G401 (cell line): ENCODE data around the gene WFDC12. TPM values are rescaled to one million over a fixed set of nuclear protein-coding genes. Genes with fewer than 3 reads are reported as not detected.

Experiments
- DNase-seq: peaks from one replicate; pipeline ENCODE4 v3.0.0-alpha.2; 2015; ENCODE audit warnings: low spot score
- in situ Hi-C: cut with HindIII; loops from 2 replicates; pipeline ENCODE4 v1.10.0; 2016; ENCODE audit warnings: low sequenced_read_pairs, mixed read lengths
- total RNA-seq: library from RNA; depleted of rRNA; stranded (reverse); fragments of >200 nt; shearing (Covaris generic); gene quantifications from 2 replicates; pipeline ENCODE4 v1.2.3, GENCODE V29; 2014

The WFDC12 gene
- total RNA-seq, 1 experiment from 2014 or later, result not detected

DNA sequence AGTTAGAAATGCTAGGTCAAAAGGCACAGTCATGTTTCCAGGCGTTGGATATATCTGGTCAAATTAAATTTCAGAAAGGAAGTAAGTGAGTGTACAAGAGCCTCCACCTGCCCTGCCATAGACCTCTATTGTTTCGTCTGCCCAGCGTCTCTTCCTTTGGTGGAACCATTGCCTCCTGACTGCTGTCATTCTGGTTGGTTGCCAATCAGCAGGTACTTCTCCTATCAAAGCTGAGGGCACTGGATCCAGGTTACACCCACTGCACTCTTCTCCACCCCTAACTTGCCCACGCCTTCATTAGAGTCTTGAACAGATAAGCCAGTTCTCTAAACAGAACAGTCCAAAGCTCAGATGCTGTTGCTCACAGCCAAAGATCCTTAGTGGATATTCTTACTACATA, 6.7 kb downstream of the WFDC12 start:
- DNase-seq, result no peak
- in situ Hi-C loops, result no loop called here

DNA sequence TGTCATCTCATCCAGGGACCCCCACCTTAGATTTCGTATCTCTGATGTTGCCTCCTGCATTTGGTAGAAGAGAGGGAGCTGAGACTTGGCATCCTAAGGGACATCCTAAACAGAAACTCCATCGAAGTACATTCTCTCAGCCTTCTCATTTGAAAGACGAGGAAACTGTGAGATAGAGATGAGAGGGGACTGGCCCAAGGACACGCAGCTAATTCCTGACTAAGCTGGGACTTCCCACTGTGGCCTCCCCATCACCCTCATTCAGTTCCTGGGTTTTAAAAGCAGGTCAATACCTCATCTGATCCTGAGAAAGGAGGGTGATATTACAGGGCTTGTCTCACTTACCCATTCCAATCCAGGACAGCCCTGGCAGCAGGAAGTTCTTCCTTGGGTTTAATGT, 8.4 kb downstream of the WFDC12 start:
- no peak for DNase-seq
- in situ Hi-C loops, result no loop called here

GRCh38 chr20:45115386-45115774, 8.9 kb downstream of the WFDC12 start:
- DNase-seq, result no peak
- in situ Hi-C loops, result no loop called here

DNA sequence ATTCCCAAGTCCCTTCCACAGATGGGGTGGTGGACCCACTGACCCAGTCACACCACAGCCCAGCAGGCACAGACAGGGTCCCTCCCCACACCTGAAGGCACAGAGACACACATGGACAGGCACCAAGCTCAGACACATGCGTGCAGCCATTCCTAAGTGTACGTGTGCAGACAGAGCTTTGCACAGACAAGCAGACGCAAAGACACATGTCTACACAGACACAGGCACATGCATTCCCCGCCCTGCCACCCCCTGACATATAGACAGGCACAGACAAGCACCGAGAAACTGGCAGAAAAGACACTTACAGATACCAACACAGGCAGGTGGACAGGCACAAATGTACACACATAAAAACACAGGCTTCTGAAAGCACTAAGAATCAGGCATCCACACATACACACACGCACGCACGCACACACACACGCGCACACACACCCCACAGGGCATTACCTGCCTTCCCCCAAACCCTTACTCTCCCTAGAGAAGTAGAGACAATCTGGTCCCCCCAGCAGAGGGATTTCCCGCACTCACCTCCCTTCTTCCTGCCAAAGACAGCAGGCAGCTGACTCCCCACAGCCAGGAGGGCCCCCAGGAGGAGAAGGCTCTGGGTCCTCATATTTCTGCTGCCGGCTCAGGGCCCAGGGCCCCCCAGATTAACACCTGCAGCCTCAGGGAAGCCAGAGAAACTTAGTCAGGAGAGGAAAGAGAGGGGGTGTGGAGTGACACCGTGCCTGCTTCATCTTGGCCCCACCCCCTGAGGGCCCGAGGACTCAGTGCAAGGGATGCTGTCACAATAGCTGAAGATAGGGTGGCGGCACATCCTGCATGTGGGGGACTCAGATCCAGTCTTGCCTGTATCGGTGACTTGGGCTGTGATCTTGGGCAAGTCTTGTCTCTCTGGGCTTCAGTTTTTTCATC, 9.5 kb downstream of the WFDC12 start, which contains the start of gene WFDC5:
WFDC5 (minus strand) TSS at position 710 of the 921 bp plus-strand sequence; CDS start at position 619, 91 bp downstream.
- no peak for DNase-seq
- in situ Hi-C loops, result no loop called here

- in situ Hi-C loops, result no loop called here
These were observed 10.4 kb downstream of the WFDC12 start for GRCh38 chr20:45113865-45114264.

DNA sequence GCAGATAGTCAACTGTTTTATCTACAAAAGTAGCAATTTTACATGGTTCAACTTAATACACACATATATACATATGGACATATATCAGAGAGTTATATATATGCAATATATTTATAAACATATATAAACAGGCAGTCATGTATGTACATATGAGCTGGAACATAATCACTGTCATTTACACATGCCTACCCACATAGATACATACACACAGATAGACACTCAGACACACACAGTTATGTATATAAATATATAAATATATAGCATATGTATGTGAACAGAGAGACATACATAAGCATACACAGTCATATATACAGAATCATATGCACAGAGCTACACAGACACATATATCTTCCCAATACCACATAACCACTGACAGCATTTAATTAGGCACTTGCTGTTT, 11.5 kb downstream of the WFDC12 start:
- no peak for DNase-seq
- in situ Hi-C loops, result no loop called here

More at GRCh38 chr20:45113865-45114264, 10.4 kb downstream of the WFDC12 start:
- DNase-seq, result no peak

GRCh38 chr20:45111799-45112471, 12.3 kb downstream of the WFDC12 start:
- in situ Hi-C loops, result no loop called here
- no peak for DNase-seq

GRCh38 chr20:45111285-45111684, 13.0 kb downstream of the WFDC12 start:
- DNase-seq, result no peak
- in situ Hi-C loops, result no loop called here

GRCh38 chr20:45110301-45110700, 14.0 kb downstream of the WFDC12 start:
- in situ Hi-C loops, result no loop called here
- no peak for DNase-seq

GRCh38 chr20:45109634-45110033, 14.6 kb downstream of the WFDC12 start:
- DNase-seq, result no peak
- in situ Hi-C loops, result no loop called here

DNA sequence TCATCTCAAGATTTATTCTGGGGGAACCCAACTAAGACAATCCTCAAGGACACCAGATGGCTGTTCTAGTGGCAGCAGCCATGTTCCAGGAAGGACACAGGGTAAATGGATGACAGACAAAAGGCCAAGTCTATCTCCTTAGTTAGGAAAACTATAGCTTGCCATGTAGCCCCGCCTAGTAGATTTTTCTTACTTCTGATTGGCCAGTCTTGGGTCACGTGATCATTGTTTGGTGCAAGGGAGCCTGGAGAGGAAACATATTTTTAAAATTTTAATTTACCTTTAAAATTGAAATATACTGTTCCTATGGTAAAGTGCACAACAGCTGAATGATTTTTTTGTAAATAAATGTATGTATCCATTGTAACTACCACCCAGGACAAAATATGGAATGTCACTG, 18.9 kb downstream of the WFDC12 start:
- no peak for DNase-seq
- in situ Hi-C loops, result no loop called here

DNA sequence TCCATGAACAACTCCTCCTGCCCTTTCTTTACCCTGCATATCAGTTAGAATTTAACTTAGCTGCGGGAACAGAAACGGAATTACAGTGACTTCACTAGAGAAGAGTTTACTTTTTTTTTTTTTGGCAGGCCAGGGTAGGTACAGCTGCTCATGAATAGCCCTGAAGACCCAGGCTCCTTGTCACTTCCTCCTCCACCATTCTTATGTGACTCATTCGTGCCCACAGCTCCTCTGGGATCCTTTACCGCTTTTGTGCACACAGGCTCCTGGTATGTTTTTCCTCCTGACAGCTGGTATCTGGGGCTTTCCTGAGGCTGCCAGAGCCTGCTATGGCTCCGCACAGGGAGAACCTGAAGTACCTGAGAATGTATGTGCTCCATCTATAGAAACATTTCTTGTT, 19.5 kb downstream of the WFDC12 start:
- in situ Hi-C loops, result no loop called here
- DNase-seq, result no peak

DNA sequence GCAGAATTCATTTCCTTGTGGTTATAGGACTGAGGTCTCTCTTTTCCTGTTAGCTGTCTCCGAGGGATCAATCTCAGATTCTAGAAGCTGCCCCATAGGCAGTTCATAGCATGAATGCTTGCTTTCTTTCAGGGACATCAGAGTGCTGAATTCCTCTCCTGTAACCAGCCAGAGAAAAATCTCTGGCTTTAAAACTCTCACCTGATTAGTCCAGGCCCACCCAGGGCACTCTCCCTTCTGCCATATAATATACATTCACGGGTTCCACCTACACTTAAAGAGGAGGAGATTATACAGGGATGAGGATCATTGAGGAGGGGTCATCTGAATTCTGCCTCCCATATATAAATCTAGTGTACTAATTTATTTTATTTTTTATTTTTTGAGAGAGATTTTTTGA, 21.2 kb downstream of the WFDC12 start:
- in situ Hi-C loops, result no loop called here
- DNase-seq, result no peak

- in situ Hi-C loops, result no loop called here
- DNase-seq, result no peak
These were observed 22.9 kb downstream of the WFDC12 start for GRCh38 chr20:45101333-45101850.

DNA sequence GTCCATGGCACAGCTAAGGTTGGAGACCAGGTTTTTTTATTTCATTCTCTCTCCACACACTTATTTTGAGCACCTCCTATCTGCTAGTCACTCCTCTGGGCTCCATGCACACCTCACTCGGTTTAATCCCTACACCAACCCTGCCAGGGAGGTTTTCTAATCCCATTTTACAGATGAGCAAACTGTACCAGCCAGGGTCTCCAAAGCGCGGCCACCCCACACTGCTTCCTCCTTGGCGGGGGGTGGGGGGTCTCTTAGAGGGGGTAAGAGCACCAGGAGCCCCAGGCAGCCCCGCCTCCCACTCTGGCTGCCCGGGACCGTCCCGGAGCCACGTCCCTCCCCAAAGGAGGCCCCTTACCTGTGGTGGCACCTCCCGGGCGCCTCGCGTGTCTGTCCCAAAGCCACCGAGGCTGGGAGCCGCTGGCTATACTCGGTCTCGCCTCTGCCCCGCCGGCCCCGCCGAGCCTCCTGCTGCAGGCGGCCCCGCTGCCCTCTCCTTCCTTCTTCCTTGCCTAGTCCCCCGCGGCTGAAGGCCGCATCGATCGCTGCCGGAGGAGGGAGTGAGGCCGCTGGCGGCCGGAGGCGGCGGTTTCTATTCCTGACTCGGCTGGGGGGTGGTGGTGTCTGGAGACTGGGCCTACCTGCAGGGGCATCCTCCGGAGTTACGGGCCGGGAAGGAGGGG, 23.6 kb downstream of the WFDC12 start, which contains the start of gene KCNS1:
KCNS1 (minus strand) TSS at position 565 of the 683 bp plus-strand sequence. CDS start 1,891 bp downstream, outside the sequence.
- DNase-seq, result no peak
- in situ Hi-C loops, result no loop called here

DNA sequence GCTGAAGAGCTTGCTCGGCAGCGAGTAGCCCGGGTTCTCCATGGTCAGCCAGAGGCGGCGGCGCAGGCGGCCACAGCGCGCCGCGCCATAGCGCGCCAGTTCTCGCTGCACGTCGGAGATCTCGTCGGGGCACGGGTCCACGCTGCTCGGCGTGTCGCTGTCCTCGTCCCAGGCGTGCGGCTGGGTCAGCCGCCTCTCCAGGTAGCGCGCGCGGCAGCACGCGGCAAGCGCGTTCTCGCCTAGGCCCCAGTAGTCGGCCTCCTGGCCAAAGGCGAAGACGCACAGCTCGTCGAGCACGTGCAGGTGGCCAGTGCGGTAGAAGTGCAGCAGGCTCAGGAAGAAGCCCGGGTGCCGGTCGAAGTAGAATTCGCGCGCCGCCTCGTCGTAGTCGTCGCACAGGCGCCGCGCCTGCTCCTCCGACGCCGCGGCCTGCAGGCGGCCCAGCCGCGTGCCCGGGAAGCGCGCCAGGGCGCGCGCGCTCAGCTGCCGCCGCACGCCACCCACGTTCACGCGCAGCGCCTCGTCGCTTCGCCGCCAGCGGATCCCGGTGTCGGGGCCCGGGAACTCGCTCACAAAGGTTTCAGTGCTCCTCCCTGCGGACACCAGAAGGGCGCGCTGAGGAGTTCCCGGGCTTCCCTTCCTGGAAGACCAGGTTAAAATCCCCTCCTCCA, 26.0 kb downstream of the WFDC12 start:
- in situ Hi-C loops, result no loop called here

DNA sequence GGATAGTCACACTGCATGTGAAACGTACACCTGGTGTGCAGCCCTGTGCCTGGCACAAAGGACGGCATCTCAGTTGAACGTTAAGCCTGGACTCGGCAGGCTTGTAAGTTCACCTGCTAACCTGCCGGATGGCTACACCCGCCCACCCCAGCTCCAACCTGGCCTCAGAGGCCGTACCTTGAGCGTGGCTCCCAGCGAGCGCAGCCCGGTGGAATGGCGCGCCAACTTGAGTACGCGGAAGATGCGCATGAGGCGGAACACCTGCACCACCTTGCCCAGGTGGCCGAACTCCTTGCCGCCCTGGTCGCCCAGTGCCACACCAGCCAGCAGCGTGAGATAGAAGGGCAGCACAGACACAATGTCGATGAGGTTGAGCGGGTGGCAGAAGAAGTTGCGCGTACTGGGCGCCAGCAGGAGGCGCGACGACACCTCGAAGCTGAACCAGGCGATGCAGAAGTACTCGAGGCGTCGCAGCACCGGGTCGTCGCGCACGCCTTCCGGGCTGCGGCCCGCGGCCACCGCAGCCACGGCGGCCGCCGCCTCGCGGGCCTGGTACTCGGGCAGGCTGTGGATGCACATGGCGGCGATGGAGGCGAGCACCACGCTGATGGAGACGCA, 26.7 kb downstream of the WFDC12 start:
- in situ Hi-C loops, result no loop called here
- no peak for DNase-seq

More for the DNA sequence above, 26.0 kb downstream of the WFDC12 start:
- DNase-seq, result no peak

GRCh38 chr20:45096781-45097180, 27.5 kb downstream of the WFDC12 start:
- DNase-seq, result no peak
- in situ Hi-C loops, result no loop called here
